LNCaP clone FGC (cell line): ENCODE results near the gene CARM1.
"Not testable (repeated sequence)": the region's sequence is repeated elsewhere in the genome, so short reads cannot be mapped to it uniquely, and the experiment has no call there.

Source experiments
- DNase-seq: peaks from one replicate; pipeline ENCODE4 v3.0.0-alpha.2; 2011; ENCODE audit warnings: low read depth
- H3K4me3 ChIP-seq: 2 replicates; pipeline ENCODE4 v1.5.1; 2011; ENCODE audit warnings: mild to moderate bottlenecking, low read depth, low read length, control low read depth
- TF ChIP-seq, protein P1 (sequence below): IDR thresholded peaks from 2 replicates; pipeline ENCODE4 v1.5.1; 2012; ENCODE audit warnings: mild to moderate bottlenecking; ENCODE audit not compliant: control insufficient read depth, insufficient read depth; ENCODE audit errors: extremely low read depth

Gene CARM1

GRCh38 chr19:10848230-10848856, 23.0 kb upstream of the CARM1 start, which contains the start of gene C19orf38:
C19orf38 (plus strand) TSS chr19:10848415; CDS start chr19:10848509, 94 bp downstream.
- TF ChIP-seq, protein P1, sequence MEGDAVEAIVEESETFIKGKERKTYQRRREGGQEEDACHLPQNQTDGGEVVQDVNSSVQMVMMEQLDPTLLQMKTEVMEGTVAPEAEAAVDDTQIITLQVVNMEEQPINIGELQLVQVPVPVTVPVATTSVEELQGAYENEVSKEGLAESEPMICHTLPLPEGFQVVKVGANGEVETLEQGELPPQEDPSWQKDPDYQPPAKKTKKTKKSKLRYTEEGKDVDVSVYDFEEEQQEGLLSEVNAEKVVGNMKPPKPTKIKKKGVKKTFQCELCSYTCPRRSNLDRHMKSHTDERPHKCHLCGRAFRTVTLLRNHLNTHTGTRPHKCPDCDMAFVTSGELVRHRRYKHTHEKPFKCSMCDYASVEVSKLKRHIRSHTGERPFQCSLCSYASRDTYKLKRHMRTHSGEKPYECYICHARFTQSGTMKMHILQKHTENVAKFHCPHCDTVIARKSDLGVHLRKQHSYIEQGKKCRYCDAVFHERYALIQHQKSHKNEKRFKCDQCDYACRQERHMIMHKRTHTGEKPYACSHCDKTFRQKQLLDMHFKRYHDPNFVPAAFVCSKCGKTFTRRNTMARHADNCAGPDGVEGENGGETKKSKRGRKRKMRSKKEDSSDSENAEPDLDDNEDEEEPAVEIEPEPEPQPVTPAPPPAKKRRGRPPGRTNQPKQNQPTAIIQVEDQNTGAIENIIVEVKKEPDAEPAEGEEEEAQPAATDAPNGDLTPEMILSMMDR = no peak
- DNase-seq = no peak
- H3K4me3 ChIP-seq = no peak within 1 kb of the TSS

GRCh38 chr19:10850631-10851030, 20.7 kb upstream of the CARM1 start:
- no peak overlapping the region for H3K4me3 ChIP-seq
- TF ChIP-seq, protein P1 = no peak
- no peak for DNase-seq

DNA sequence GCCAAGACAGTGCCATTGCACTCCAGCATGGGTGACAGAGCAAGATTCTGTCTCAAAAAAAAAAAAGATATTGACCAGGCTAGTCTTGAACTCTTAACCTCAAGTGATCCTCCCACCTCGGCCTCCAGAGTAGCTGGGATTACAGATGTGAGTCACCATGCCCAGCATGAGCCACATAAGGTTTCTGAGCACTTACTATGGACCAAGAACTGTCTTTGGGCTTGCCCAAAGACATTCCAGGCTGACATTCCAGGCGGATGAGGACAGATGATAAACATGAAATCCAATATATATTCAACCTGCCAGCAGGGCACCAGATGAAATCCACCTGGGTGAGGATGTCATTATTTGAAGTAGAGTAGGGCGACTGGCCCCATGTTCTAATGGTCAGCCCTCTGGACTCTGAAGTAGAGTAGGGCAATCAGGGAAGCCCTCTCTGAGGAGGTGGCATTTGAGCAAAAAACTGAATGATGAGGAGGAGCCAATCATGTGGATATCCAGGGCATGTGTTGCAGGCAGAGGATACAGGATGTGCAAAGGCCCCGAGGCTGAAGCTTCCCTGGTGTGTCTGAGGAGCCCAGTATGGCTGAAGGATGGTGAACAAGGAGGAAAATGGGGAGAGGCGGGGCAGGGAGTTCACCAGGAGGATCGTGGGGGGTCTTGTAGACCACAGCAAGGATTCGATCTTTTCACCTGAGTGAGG, 19.1 kb upstream of the CARM1 start:
- TF ChIP-seq, protein P1 = no peak
- no peak for DNase-seq
- no peak overlapping the region for H3K4me3 ChIP-seq

DNA sequence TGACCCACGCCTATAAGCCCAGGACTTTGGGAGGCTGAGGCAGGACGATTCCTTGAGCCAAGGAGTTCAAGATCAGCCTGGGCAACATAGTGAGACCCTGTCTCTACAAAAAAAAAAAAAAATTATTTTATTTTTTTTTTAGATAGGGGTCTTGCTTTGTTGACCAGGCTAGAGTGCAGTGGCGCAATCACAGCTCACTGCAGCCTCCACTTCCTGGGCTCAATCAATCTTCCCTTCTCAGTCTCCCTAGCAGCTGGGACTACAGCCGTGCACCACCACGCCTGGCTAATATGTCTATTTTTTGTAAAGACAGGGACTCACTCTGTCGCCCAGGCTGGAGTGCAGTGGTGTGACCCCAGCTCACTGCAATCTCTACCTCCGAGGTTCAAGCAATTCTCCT, 18.4 kb upstream of the CARM1 start:
- DNase-seq = no peak
- H3K4me3 ChIP-seq = no peak overlapping the region
- TF ChIP-seq, protein P1 = no peak

GRCh38 chr19:10854350-10855089, 16.8 kb upstream of the CARM1 start:
- no peak overlapping the region for H3K4me3 ChIP-seq
- TF ChIP-seq, protein P1 = no peak
- no peak for DNase-seq

DNA sequence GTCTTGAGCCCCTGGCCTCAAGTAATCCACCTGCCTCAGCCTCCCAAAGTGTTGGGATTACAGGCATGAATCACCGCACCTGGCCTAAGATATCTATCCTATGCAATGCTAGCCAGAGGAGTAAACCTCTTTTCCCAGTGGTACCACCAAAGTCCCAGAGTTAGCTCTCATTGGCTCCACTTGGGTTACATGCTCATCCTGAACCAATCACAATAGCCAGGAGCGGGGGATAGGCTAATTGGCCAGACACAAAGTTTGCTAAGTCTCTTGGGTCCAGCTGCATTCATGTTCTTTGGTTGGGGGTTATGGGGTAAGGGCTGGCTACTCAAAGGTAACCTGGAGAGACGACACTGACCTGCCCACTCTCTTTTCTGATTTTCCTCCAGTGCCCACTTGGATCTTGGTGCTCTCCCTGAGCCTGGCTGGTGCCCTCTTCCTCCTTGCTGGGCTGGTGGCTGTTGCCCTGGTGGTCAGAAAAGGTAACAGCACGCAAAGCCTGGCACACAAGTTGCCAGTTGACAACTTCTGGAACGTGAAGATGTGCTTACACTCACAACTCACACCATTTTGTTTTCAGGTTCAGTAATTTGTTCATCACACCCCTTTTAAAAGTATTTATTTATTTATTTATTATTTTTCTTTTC, 15.4 kb upstream of the CARM1 start:
- no peak overlapping the region for H3K4me3 ChIP-seq
- no peak for DNase-seq
- TF ChIP-seq, protein P1 = peak; percentile 16; the same call in 1 of the 2 replicates

GRCh38 chr19:10856899-10857298, 14.5 kb upstream of the CARM1 start:
- DNase-seq, H3K4me3 ChIP-seq: not testable (repeated sequence)
